Astrocyte (in vitro differentiated cells and primary cell): ENCODE results near the gene SOX5. TPM values are rescaled to one million over a fixed set of nuclear protein-coding genes. Genes with fewer than 3 reads are reported as not detected.
A peak's percentile ranks its signal among the peaks of the same experiment; 100 is the strongest.

Source experiments
- DNase-seq: peaks from one replicate; pipeline ENCODE4 v3.0.0-alpha.2; 2010; ENCODE audit warnings: low read depth
- FAIRE-seq: peaks from 2 replicates; lab custom pipeline; 2011; peaks lifted over from hg19 to GRCh38; lab: Jason Lieb, UNC
- H2AFZ ChIP-seq: 2 replicates; pipeline ENCODE4 v1.6.0; 2012; ENCODE audit warnings: low read depth, low read length, inconsistent platforms
- H3K27ac ChIP-seq: 2 replicates; pipeline ENCODE4 v1.5.1; 2011; ENCODE audit warnings: low read depth, low read length, inconsistent platforms
- H3K27me3 ChIP-seq: 2 replicates; pipeline ENCODE4 v1.6.0; 2011; ENCODE audit warnings: low read length, inconsistent platforms; ENCODE audit not compliant: insufficient read depth
- H3K36me3 ChIP-seq: 2 replicates; pipeline ENCODE4 v1.5.1; 2011; ENCODE audit warnings: low read length, inconsistent platforms; ENCODE audit not compliant: insufficient read depth
- H3K4me1 ChIP-seq: 2 replicates; pipeline ENCODE4 v1.5.1; 2011; ENCODE audit warnings: low read length, inconsistent platforms; ENCODE audit not compliant: insufficient read depth
- H3K4me2 ChIP-seq: 2 replicates; pipeline ENCODE4 v1.6.0; 2012; ENCODE audit warnings: low read length, inconsistent platforms
- H3K4me3 ChIP-seq: 2 replicates; pipeline ENCODE4 v1.5.1; 2011; ENCODE audit warnings: low read depth, mild to moderate bottlenecking, low read length, inconsistent platforms; ENCODE audit not compliant: insufficient read depth
- H3K79me2 ChIP-seq: 2 replicates; pipeline ENCODE4 v1.6.0; 2012; ENCODE audit warnings: mild to moderate bottlenecking, low read length, inconsistent platforms; ENCODE audit not compliant: insufficient read depth
- H3K9ac ChIP-seq: 2 replicates; pipeline ENCODE4 v1.6.0; 2012; ENCODE audit warnings: mild to moderate bottlenecking, low read length, inconsistent platforms
- H3K9me3 ChIP-seq: 2 replicates; pipeline ENCODE4 v1.5.1; 2012; ENCODE audit warnings: low read depth, mild to moderate bottlenecking, low read length, inconsistent platforms; ENCODE audit not compliant: insufficient read depth
- H4K20me1 ChIP-seq: 2 replicates; pipeline ENCODE4 v1.6.0; 2012; ENCODE audit warnings: low read length, inconsistent platforms; ENCODE audit not compliant: insufficient read depth
- H3K27ac Mint-ChIP-seq: one replicate; pipeline ENCODE4 v1.8.0; 2021; ENCODE audit warnings: mild to moderate bottlenecking, mixed read lengths; ENCODE audit not compliant: unreplicated experiment
- H3K27me3 Mint-ChIP-seq: one replicate; pipeline ENCODE4 v1.8.0; 2021; ENCODE audit warnings: low read depth, mixed read lengths; ENCODE audit not compliant: unreplicated experiment
- H3K36me3 Mint-ChIP-seq: one replicate; pipeline ENCODE4 v1.8.0; 2021; ENCODE audit warnings: low read depth, mixed read lengths; ENCODE audit not compliant: unreplicated experiment
- H3K4me1 Mint-ChIP-seq: one replicate; pipeline ENCODE4 v1.8.0; 2021; ENCODE audit warnings: low read depth, mixed read lengths; ENCODE audit not compliant: unreplicated experiment
- H3K4me3 Mint-ChIP-seq: one replicate; pipeline ENCODE4 v1.8.0; 2021; ENCODE audit warnings: mild to moderate bottlenecking, moderate library complexity, mixed read lengths; ENCODE audit not compliant: unreplicated experiment
- H3K9me3 Mint-ChIP-seq: one replicate; pipeline ENCODE4 v1.8.0; 2021; ENCODE audit warnings: mild to moderate bottlenecking, mixed read lengths; ENCODE audit not compliant: unreplicated experiment
- CTCF ChIP-seq: IDR thresholded peaks from 2 replicates; pipeline ENCODE4 v1.5.1; 2011; ENCODE audit warnings: low read depth, mild to moderate bottlenecking, inconsistent platforms, low read length, moderate library complexity; ENCODE audit not compliant: insufficient read depth
- EZH2 ChIP-seq: IDR thresholded peaks from 2 replicates; pipeline ENCODE4 v1.6.1; 2012; ENCODE audit warnings: mild to moderate bottlenecking, low read length, inconsistent platforms; ENCODE audit not compliant: insufficient read depth
- total RNA-seq: library from RNA; stranded (reverse); gene quantifications from 2 replicates; pipeline ENCODE4 v1.2.1, GENCODE V29; 2021

The SOX5 gene
- total RNA-seq, 1 donor from 2014 or later: 13.7 TPM

- Histone ChIP-seq H3K4me1 (no peaks in the 10 kb centered on the region), H2AFZ (no peak overlapping the region), H3K27me3 (no peaks in the 10 kb centered on the region), H4K20me1 (no peaks in the 10 kb centered on the region), H3K36me3 (no peaks in the 10 kb centered on the region), H3K27ac (no peak overlapping the region), H3K9me3 (no peaks in the 10 kb centered on the region), H3K9ac (no peak overlapping the region), H3K4me2 (no peak overlapping the region), H3K4me3 (no peak overlapping the region), H3K79me2 (no peaks in the 10 kb centered on the region)
- DNase-seq (no peak), FAIRE-seq (no peak)
- TF ChIP-seq EZH2 (no peak), CTCF (no peak)
- no peaks in the 10 kb centered on the region for H3K4me1 Mint-ChIP-seq
- H3K9me3 Mint-ChIP-seq: peaks cover 2% of the 10 kb centered on the region
- no peaks in the 10 kb centered on the region for H3K27me3 Mint-ChIP-seq
- no peaks in the 10 kb centered on the region for H3K36me3 Mint-ChIP-seq
- no peak overlapping the region for H3K4me3 Mint-ChIP-seq
- H3K27ac Mint-ChIP-seq: no peak overlapping the region
These were observed 335.2 kb downstream of the SOX5 start for GRCh38 chr12:23614280-23614679.

- TF ChIP-seq CTCF: no peak
- TF ChIP-seq EZH2: no peak
- Mint-ChIP-seq H3K4me1 (no peaks in the 10 kb centered on the region), H3K27me3 (no peaks in the 10 kb centered on the region), H3K9me3 (peaks cover 2% of the 10 kb centered on the region), H3K36me3 (no peaks in the 10 kb centered on the region), H3K4me3 (no peak overlapping the region), H3K27ac (no peak overlapping the region)
- Histone ChIP-seq H3K36me3 (no peaks in the 10 kb centered on the region), H3K4me2 (no peak overlapping the region), H3K27me3 (no peaks in the 10 kb centered on the region), H4K20me1 (no peaks in the 10 kb centered on the region), H3K9ac (no peak overlapping the region), H3K4me1 (no peaks in the 10 kb centered on the region), H3K79me2 (no peaks in the 10 kb centered on the region), H3K4me3 (no peak overlapping the region), H3K9me3 (no peaks in the 10 kb centered on the region), H3K27ac (no peak overlapping the region), H2AFZ (no peak overlapping the region)
- peak; percentile 5 for DNase-seq
- FAIRE-seq: no peak
These were observed 338.1 kb downstream of the SOX5 start for GRCh38 chr12:23611320-23611719.

GRCh38 chr12:23600919-23601318, 348.6 kb downstream of the SOX5 start:
- H3K4me1 ChIP-seq: no peaks in the 10 kb centered on the region
- Mint-ChIP-seq H3K27me3 (no peaks in the 10 kb centered on the region), H3K36me3 (peaks cover 15% of the 10 kb centered on the region), H3K4me1 (no peaks in the 10 kb centered on the region), H3K27ac (no peak overlapping the region), H3K4me3 (no peak overlapping the region), H3K9me3 (peaks cover 17% of the 10 kb centered on the region)
- H3K27me3 ChIP-seq: no peaks in the 10 kb centered on the region
- TF ChIP-seq CTCF (no peak), EZH2 (no peak)
- no peak overlapping the region for H3K4me2 ChIP-seq
- H4K20me1 ChIP-seq: no peaks in the 10 kb centered on the region
- no peaks in the 10 kb centered on the region for H3K79me2 ChIP-seq
- peaks cover 4% of the 10 kb centered on the region for H3K9me3 ChIP-seq
- FAIRE-seq (no peak), DNase-seq (no peak)
- H3K27ac ChIP-seq: no peak overlapping the region
- H3K4me3 ChIP-seq: no peak overlapping the region
- H3K9ac ChIP-seq: no peak overlapping the region
- H3K36me3 ChIP-seq: no peaks in the 10 kb centered on the region
- H2AFZ ChIP-seq: no peak overlapping the region
